C4-2B (cell line): Measurements from ENCODE around the gene SLC12A1.

Experiments used
- CTCF ChIP-seq: fragments of 450-650 bp; conservative IDR thresholded peaks from 2 replicates; pipeline ENCODE4 v1.5.1; 2017; ENCODE audit warnings: mild to moderate bottlenecking
- ZFX ChIP-seq: fragments of 450-650 bp; IDR thresholded peaks from 2 replicates; pipeline ENCODE4 v1.6.1; 2017

GRCh38 chr15:48205981-48206380 is at the start of gene SLC12A1:
- TF ChIP-seq CTCF: no peak
- no peak for TF ChIP-seq ZFX
